Retinal pigment epithelial cell (primary cell): ENCODE measurements around the gene MYBPC3.
A peak's percentile ranks its signal among the peaks of the same experiment; 100 is the strongest.

ENCODE experiments used
- DNase-seq: peaks from one replicate; pipeline ENCODE4 v3.0.0-alpha.2; 2010; ENCODE audit warnings: low read depth
- H3K4me3 ChIP-seq: 2 replicates; pipeline ENCODE4 v1.5.1; 2011; ENCODE audit warnings: mild to moderate bottlenecking, low read length, control low read depth, moderate library complexity
- TF ChIP-seq, protein P1 (sequence below): conservative IDR thresholded peaks from 2 replicates; pipeline ENCODE4 v1.5.1; 2011; ENCODE audit warnings: low read depth, low read length, control low read depth, inconsistent platforms

The MYBPC3 gene

DNA sequence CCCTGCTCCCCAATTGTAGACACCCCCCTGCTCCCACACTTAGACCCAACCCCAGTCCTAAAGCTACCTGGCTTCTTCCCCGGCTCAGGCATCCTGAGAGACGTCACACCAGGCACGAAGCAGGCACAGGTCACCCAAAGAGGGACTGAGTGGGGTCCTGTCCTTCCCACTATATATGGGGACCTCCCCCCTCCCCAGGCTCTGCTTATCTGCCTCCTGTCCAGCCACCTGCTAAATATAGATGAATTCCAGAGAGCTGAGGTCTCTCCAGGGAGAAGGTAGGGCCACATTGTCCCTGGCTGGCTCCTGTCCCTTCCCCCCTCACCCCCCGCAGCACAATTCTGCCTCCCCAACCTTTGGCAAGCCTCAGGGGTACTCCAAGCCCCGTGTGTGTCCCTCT lies at the start of gene MYBPC3:
Gene MYBPC3, minus strand, starts transcription at position 147 of the 400 bp plus-strand sequence. Its CDS starts 55 bp downstream, at position 92.
- no peak for DNase-seq
- TF ChIP-seq, protein P1, sequence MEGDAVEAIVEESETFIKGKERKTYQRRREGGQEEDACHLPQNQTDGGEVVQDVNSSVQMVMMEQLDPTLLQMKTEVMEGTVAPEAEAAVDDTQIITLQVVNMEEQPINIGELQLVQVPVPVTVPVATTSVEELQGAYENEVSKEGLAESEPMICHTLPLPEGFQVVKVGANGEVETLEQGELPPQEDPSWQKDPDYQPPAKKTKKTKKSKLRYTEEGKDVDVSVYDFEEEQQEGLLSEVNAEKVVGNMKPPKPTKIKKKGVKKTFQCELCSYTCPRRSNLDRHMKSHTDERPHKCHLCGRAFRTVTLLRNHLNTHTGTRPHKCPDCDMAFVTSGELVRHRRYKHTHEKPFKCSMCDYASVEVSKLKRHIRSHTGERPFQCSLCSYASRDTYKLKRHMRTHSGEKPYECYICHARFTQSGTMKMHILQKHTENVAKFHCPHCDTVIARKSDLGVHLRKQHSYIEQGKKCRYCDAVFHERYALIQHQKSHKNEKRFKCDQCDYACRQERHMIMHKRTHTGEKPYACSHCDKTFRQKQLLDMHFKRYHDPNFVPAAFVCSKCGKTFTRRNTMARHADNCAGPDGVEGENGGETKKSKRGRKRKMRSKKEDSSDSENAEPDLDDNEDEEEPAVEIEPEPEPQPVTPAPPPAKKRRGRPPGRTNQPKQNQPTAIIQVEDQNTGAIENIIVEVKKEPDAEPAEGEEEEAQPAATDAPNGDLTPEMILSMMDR = no peak
- no peak within 1 kb of the TSS for H3K4me3 ChIP-seq

DNA sequence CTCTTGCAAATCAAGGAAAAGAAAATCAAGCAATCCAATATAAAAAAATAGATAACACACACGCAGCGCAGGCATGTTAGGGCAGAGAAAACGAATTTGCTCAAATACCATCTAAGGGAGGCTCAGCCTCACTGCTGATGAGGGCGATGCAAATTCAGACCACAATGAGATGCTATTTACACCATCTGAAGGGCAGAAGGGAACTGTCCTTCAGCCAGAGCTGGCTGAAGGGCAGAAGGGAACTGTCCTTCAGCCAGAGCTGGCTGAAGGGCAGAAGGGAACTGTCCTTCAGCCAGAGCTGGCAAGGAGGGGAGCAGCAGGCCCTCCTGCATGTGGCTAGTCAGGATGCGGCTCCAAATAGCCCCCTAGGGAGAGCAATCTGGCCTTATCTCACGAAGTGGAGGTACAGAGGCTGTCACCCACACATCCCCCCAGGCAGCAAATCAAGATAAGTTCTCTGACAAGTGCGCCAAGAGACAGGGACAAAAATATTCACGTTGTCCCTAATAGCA lies 48.3 kb upstream of the MYBPC3 start:
- TF ChIP-seq, protein P1 = no peak
- no peak overlapping the region for H3K4me3 ChIP-seq
- DNase-seq = no peak

DNA sequence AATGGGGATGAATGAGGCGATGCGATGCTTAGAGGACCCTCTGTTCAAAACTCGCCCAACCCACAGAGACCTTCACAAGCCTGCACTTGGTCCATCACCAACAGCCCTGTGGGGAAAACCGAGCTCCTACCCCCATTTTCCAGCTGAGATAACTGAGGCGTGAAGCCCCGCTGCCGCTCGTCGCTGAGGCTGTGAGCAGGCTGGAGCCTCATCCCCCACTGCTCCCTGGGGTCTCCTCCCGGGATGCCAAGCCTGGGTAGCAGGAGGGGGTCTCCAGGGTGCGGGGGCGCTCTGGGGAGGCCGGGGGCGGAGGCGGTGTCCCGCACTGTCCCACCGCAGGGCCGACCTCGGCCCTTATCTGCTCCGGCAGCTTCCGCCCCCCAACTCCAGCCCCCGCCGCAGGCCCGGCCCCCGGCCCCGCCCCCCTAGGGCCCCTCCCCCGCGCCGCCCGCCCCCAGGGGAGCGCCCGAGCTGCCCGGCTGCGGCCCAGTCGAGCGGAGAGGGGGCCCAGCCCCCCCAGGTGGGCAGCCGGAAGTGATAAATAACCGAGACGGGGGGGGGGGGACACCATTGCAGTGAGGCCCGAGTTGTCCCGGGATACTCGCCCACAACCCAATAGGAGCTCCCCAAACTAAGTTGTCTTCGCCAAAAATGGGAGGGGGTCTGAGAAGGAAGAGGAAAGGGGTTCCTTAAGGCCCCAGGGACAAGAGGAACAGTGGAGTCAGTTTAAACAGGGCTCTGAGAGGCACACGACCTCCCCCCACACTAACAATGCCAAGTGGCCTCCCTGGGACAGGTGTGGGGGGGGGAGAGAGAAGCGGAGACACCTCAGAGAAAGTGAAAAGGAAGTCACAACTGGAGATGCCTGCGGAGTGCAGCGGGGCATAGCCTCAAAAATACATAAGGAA lies 47.6 kb upstream of the MYBPC3 start:
- TF ChIP-seq, protein P1 = no peak
- peak overlapping the region; percentile 52 for H3K4me3 ChIP-seq
- DNase-seq = no peak

DNA sequence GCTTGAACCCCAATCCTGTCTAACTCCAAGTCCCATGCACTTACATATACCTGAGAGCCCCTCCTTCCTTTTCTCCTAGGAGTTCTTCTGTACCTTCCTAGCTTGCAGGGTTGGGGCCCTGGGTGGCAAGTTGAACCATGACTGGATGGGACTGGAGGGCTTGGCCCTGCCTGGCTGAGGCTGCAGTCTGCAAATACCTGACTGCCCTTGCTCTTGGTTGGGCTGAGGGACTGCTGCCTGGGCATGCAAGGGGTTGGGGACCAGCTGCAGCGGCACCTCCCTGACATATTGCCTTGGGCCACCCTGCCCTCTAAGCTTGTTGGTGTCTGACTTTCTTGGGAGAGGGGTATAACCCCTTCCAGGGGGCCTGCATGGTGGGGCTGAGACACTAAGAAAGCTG lies 46.0 kb upstream of the MYBPC3 start:
- no peak overlapping the region for H3K4me3 ChIP-seq
- TF ChIP-seq, protein P1 = no peak
- no peak for DNase-seq

DNA sequence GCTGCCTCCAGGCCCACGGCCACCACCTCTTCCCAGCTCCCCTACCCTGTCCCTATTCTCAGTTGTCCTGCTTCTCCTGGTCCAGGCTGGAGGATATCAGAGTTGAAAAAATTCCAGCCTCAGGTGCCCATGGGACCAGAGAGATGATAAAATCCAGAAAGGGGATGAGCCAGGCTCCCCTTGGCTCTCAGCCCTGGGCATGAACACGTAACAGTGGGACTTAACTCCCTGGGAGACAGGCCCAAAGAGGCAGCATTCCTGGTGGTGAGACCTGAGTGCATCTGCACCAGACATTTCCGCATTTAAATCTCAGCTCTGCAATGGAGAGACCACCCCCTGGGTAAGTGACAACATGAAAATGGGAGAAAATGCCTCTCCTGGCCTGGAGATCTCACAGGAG lies 45.5 kb upstream of the MYBPC3 start:
- TF ChIP-seq, protein P1 = no peak
- H3K4me3 ChIP-seq = no peak overlapping the region
- no peak for DNase-seq

DNA sequence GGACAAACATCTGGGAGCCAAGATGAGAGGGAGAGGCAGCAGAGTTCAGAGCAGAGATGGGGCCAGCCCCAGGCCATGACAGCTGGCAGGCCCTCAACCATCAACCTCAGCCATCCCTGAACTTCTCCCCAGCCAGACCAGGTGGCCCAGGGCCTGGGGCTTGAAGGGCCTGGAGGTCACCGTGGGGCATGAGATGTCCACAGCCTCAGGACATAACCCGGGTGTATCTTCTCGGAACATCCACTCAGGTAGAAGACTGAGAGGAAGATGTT lies 43.5 kb upstream of the MYBPC3 start:
- TF ChIP-seq, protein P1 = no peak
- DNase-seq = no peak
- H3K4me3 ChIP-seq = no peak overlapping the region
